ENCODE measurements around the gene STK35.

Gene STK35

DNA sequence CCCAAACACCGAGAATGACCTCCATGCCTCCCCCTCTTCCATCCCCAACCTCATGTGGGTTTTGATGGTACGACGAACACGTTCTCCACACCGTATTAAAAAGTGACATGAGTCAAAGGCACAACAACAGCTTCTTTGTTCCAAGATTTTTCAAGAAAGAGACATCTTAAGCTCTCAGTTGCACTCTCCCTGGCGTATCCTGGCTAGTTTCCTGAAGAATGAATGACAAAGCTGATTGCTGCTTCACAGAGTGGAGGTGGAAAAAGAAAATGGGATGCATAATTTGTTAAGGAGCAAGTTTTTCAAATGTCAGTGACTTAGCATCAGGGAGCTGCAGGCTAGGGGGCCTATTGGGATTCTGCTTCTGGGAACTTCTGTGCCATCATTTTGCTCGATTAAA is 95.5 kb downstream of the STK35 start:
- DNase-seq (ENCODE audit: low read depth) = no peak

Measured in T-helper 22 cell (primary cell).